ENCODE measurements around the gene NRG4.

DNA sequence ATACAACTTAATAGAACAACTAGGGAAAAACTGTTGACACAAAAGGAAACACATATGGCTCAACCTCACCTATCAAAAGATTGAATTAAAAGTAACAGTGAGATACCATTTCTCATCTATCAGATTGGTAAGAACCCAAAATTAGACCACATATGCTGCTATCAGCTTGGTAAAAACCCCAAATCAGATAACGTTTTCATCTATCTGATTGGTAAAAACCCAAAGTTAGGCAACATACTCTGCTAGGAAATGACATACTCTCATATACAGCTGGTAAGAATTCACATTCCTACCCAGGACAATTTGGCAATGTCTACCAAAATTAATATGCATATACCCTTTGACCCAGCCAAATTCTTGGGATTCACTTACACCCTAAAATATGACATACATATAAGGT lies 26.3 kb downstream of the NRG4 start:
- TF ChIP-seq, protein P1, sequence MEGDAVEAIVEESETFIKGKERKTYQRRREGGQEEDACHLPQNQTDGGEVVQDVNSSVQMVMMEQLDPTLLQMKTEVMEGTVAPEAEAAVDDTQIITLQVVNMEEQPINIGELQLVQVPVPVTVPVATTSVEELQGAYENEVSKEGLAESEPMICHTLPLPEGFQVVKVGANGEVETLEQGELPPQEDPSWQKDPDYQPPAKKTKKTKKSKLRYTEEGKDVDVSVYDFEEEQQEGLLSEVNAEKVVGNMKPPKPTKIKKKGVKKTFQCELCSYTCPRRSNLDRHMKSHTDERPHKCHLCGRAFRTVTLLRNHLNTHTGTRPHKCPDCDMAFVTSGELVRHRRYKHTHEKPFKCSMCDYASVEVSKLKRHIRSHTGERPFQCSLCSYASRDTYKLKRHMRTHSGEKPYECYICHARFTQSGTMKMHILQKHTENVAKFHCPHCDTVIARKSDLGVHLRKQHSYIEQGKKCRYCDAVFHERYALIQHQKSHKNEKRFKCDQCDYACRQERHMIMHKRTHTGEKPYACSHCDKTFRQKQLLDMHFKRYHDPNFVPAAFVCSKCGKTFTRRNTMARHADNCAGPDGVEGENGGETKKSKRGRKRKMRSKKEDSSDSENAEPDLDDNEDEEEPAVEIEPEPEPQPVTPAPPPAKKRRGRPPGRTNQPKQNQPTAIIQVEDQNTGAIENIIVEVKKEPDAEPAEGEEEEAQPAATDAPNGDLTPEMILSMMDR (IDR thresholded peaks at IDR 0.05 in 2 of 3, conservative IDR thresholded peaks at IDR 0.05 in 1 of 3; ENCODE audit: borderline replicate concordance in 1 of 3, insufficient read depth in 1 of 3, low read depth in 2 of 3, low read length in 2 of 3) = no peak
- no peak for TF ChIP-seq POLR2AphosphoS5 (IDR thresholded peaks at IDR 0.05; ENCODE audit: low read depth, low read length)
- TF ChIP-seq, protein P2, sequence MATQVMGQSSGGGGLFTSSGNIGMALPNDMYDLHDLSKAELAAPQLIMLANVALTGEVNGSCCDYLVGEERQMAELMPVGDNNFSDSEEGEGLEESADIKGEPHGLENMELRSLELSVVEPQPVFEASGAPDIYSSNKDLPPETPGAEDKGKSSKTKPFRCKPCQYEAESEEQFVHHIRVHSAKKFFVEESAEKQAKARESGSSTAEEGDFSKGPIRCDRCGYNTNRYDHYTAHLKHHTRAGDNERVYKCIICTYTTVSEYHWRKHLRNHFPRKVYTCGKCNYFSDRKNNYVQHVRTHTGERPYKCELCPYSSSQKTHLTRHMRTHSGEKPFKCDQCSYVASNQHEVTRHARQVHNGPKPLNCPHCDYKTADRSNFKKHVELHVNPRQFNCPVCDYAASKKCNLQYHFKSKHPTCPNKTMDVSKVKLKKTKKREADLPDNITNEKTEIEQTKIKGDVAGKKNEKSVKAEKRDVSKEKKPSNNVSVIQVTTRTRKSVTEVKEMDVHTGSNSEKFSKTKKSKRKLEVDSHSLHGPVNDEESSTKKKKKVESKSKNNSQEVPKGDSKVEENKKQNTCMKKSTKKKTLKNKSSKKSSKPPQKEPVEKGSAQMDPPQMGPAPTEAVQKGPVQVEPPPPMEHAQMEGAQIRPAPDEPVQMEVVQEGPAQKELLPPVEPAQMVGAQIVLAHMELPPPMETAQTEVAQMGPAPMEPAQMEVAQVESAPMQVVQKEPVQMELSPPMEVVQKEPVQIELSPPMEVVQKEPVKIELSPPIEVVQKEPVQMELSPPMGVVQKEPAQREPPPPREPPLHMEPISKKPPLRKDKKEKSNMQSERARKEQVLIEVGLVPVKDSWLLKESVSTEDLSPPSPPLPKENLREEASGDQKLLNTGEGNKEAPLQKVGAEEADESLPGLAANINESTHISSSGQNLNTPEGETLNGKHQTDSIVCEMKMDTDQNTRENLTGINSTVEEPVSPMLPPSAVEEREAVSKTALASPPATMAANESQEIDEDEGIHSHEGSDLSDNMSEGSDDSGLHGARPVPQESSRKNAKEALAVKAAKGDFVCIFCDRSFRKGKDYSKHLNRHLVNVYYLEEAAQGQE (IDR thresholded peaks at IDR 0.05; ENCODE audit: low read depth) = no peak

Data from HCT116 (cell line).